GM21381 (cell line): ENCODE data around the gene PRXL2A.
"Not testable (repeated sequence)": the region's sequence is repeated elsewhere in the genome, so short reads cannot be mapped to it uniquely, and the experiment has no call there.

Experiments
- ATAC-seq: cut with Tn5 transposase; IDR thresholded peaks from one replicate; pipeline ENCODE4 v1.9.1; 2021; ENCODE audit warnings: mild to moderate bottlenecking, moderate library complexity; ENCODE audit not compliant: unreplicated experiment

PRXL2A gene

GRCh38 chr10:80408242-80409101 is at the start of gene PRXL2A:
PRXL2A (plus strand) TSS chr10:80408551; CDS start chr10:80420468, 11,917 bp downstream.
- ATAC-seq, result peak; percentile 97

GRCh38 chr10:80358925-80359324 is 49.4 kb upstream of the PRXL2A start:
- not testable (repeated sequence) for ATAC-seq

DNA sequence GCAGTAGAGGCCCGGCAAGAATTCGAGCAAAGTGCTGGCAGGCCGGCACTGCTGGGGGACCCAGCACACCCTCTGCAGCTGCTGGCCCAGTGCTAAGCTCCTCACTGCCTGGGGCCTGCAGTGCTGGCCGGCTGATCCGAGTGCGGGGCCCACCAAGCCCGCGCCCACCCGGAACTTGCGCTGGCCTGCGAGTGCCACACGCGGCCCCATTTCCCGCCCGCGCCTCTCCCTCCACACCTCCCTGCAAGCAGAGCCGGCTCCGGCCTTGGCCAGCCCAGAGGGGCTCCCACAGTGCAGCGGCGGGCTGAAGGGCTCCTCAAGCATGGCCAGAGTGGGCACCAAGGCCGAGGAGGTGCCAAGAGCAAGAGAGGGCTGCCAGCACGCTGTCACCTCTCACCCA is 48.7 kb upstream of the PRXL2A start:
- ATAC-seq, result no peak

- no peak for ATAC-seq
Observed at GRCh38 chr10:80365510-80365909, 42.8 kb upstream of the PRXL2A start.

DNA sequence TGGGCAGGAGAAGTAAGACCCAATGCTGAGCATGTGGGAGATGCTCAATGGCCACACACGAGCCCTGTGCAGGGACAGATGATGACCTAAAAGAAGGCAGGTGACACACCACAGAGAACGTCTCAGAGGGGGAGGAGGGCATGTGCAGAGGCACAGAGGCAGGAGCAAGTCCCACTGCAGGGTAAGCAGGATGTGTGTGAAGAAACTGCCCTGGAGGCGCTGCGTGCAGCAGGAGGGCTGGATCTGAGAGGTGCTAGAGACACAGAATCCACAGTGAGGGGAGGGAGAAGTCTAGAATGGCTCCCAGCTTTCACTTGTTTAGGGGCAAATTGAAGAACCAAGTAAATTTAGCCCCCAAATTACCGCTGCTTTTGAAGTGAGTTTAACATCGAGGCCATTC is 36.9 kb upstream of the PRXL2A start:
- no peak for ATAC-seq

DNA sequence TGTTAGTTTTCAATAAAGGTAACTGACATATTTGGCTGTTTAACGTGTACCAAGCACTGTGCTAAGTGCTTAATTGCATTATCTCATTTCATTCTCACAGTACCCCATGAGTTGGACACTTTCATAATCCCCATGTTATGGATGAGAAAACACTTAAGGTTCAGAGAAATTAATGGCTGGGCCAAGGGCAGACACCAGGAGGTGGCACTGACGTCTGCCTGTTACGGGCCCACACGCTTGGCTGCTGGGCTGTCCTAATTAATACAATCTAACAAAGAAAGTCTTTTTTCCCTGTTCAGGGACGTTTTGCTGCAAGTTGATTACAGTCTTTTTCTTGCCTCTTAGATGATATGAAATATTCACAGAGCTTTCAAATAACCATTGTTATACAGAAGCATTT is 35.7 kb upstream of the PRXL2A start:
- no peak for ATAC-seq

DNA sequence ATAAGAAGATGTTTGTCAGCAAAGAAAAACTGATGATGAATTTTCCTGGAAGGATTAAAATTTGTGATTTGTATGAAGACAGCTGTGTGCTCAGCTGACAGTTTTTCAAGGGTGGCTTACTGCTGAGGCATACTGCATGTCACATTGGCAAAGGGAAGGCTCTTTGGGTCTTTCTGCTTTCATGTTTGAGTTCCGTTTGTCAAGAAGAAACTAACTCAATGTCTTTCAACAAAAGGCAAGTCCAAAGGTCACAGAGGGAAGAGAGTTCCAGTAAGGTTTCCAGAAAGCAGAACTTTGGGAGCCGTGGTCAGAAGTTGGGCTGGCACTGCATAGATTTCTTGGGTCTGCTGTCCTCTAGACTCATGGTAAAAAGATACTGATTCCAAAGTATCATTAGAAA is 34.8 kb upstream of the PRXL2A start:
- ATAC-seq, result no peak

DNA sequence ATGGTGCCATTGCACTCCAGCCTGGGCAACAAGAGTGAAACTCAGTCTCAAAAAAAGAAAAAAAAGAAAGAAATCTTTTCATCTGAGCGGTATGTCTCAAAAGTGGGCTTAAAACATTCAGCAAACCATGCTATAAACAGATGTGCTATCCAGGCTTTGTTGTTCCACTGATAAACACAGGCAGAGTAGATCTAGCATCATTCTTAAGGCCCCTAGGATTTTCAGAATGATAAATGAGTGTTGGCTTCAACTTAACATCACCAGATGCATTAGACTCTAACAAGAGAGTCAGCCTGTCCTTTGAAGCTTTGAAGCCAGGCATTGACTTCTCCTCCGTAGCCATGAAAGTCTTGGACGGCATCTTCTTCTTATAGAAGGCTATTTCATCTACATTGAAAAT is 28.6 kb upstream of the PRXL2A start:
- no peak for ATAC-seq

DNA sequence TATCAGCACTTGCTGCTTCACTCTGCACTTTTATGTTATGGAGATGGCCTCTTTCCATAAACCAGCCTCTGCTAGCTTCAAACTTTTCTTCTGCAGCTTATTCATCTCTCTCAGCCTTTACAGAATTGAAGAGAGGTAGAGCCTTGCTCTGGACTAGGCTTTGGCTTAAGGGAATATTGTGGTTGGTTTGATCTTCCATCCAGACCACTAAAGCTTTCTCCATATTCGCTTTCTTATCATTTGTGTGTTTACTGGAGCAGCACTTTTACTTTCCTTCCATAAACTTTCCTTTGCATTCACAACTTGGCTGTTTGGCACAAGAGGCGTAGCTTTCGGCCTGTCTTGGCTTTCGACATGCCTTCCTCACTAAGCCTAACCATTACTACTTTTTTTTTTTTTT is 28.2 kb upstream of the PRXL2A start:
- no peak for ATAC-seq

DNA sequence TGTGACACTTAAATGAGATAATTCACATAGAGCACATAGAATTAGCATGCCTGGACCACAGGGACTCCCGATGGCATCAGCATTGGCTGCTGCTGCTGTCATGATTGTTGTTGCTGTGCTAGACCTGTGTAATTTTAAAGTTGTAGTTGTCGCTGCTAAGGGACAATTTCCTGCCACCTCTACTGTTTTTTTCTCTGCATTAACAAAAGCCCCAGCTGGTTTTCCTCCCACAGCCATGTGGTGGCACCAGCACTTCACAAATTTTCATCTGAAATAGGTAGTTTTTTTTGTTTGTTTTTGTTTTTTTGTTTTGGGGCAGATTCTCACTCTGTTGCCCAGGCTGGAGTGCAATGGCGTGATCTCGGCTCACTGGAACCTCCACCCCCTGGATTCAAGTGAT is 25.4 kb upstream of the PRXL2A start:
- no peak for ATAC-seq

GRCh38 chr10:80390740-80391139 is 17.6 kb upstream of the PRXL2A start:
- ATAC-seq, result no peak

- no peak for ATAC-seq
Observed at GRCh38 chr10:80392250-80392649, 16.1 kb upstream of the PRXL2A start.

- no peak for ATAC-seq
Observed at GRCh38 chr10:80394358-80394916, 13.9 kb upstream of the PRXL2A start.

GRCh38 chr10:80397014-80397413 is 11.3 kb upstream of the PRXL2A start:
- no peak for ATAC-seq

DNA sequence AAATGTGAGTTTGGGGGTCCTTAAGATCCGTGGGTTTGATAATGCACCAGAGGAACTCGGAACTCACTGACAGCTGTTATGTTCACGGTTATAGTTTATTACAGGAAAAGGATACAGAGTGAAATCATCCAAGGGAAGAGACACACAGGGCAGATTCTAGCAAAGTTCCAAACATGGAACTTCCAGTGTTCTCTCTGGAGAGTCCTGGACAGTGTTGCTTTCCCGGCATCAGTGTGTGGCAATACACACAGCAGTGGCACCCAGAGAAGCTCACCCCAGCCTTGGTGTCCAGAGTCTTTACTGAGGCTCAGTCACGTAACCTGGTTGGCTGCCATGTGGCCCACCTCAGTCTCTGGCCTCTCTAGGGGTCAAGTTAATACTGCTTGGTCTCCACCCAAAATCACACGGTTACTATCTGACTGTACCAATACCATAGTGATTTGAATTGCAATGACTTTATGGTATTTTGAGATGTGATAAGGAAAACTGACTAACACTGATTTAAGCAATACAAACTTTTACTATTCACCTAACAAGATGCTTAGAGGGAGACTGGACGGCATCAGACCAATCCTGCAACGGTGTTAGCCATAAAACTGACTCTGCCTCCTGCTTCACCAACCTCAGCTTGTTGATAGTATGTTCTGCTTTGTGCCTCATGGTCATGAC is 8.1 kb upstream of the PRXL2A start:
- no peak for ATAC-seq

GRCh38 chr10:80405035-80405434 is 3.3 kb upstream of the PRXL2A start:
- no peak for ATAC-seq

DNA sequence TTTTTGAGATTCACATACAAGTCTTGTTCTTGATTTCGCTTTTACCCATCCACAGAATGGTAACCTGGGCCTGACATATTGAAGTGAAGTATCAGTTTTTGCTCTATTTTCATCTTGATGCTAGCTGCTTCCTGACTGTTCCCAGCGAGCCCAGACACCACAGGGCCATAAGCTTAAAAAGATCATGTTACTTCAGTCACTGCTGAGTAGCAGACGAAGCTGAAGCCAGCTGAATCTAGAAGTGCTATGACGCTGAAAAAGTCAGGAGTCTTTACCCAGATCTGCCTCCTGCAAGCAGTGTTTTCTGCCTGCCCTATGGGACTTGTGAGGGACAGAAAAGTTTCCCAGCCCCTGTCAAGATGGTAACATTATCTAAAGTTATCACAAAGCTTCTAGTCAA is 2.7 kb upstream of the PRXL2A start:
- no peak for ATAC-seq

- ATAC-seq, result no peak
Observed at GRCh38 chr10:80406204-80406603, 2.1 kb upstream of the PRXL2A start.

DNA sequence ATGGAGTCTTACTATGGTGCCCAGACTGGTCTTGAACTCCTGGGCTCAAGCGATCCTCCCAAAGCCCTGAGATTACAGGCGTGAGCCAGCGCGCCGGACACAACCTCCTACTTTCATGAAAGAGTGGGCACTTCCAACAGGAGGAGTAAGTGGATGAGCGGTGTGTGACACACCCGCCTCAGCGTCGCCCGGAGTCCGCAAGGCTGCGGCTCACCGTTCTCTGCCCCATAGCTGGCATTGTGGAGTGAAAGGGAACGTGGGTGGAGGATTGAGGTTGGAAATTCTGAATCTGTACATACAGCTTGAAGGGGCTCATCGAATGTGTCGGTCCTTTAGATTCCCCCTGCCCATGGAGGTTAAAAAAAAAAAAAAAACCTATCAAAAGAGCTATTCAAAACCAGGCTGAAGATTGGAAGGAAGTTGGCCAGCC is 524 bp upstream of the PRXL2A start:
- peak; percentile 20 for ATAC-seq

- no peak for ATAC-seq
Observed at GRCh38 chr10:80409121-80409520, 770 bp downstream of the PRXL2A start.

DNA sequence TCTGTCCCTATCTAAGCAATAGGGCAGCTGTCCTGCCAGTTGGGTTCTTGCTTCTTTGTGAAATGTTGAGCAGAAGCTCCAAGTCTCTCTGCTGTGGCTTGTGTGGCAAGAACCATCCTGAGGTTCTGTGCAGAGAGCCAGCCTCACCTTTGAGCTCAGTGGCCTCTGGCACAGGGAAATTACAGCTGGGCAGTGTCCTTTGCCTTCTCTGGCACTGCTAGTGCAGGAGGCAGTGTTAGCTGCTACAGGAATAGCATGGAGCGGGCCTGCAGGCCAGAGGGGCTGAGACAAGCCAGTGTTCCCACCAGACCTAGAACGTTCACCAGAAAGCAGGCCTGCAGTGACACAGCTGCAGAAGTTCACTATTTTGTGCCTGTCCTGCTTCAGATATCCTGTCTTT is 1.8 kb downstream of the PRXL2A start:
- ATAC-seq, result no peak

GRCh38 chr10:80410578-80411145 is 2.3 kb downstream of the PRXL2A start:
- no peak for ATAC-seq
